Liver (tissue), 3 donors: ENCODE results near the gene ZNF22.

Source experiments
- CTCF ChIP-seq: fragments of 150-350 bp; IDR thresholded peaks from 2 replicates; pipeline ENCODE4 v1.5.1; 2017; ENCODE audit warnings: improper control_type of control experiment, low read depth, low read length; ENCODE audit not compliant: missing input control
- EGR1 ChIP-seq, 2 donors: IDR thresholded peaks; 2 replicates each; pipeline ENCODE4 v1.6.1; 2016 to 2018; ENCODE audit warnings: antibody characterized with exemption in 2 of 2, low read depth in 2 of 2
- HNF4G ChIP-seq: IDR thresholded peaks from 2 replicates; pipeline ENCODE4 v1.6.1; 2016; ENCODE audit warnings: antibody characterized with exemption
- JUND ChIP-seq, 2 donors: IDR thresholded peaks; 2 replicates each; pipeline ENCODE4 v1.6.1; 2016; ENCODE audit warnings: antibody characterized with exemption in 2 of 2
- REST ChIP-seq: IDR thresholded peaks from 2 replicates; pipeline ENCODE4 v1.6.1; 2016; ENCODE audit warnings: antibody characterized with exemption, mild to moderate bottlenecking
- YY1 ChIP-seq: IDR thresholded peaks from 2 replicates; pipeline ENCODE4 v1.6.1; 2016; ENCODE audit warnings: antibody characterized with exemption, mild to moderate bottlenecking
- donor health status: healthy.
- donor health status: healthy.

GRCh38 chr10:44993226-44993921 is 7.3 kb upstream of the ZNF22 start:
- TF ChIP-seq CTCF: no peak
- TF ChIP-seq HNF4G: no peak
- no peak for TF ChIP-seq REST
- TF ChIP-seq EGR1 (IDR thresholded peaks at IDR 0.05; ENCODE audit: low read depth in 2 of 2): no peak
- TF ChIP-seq JUND (IDR thresholded peaks at IDR 0.05): no peak
- no peak for TF ChIP-seq YY1
